Right renal pelvis (tissue), 4 donors: Measurements from ENCODE around the gene UTP25. TPM values are rescaled to one million over a fixed set of nuclear protein-coding genes. Genes with fewer than 3 reads are reported as not detected.
A peak's percentile ranks its signal among the peaks of the same experiment; 100 is the strongest.

Source experiments
- DNase-seq, 4 donors: peaks; one replicate each; pipeline ENCODE4 v3.0.0-alpha.2; 2013; ENCODE audit warnings: low read depth in 4 of 4, low spot score in 3 of 4, missing footprints in 1 of 4
- polyA plus RNA-seq, 4 donors: library from polyadenylated mRNA; unstranded; fragments of 120-200 nt; gene quantifications; one replicate each; pipeline ENCODE4 v1.2.1, GENCODE V29; 2013; ENCODE audit not compliant: insufficient read length in 4 of 4

The UTP25 gene
- polyA plus RNA-seq, 4 donors, result 9.5 to 11.5 (median 11.1) TPM

- peak; percentile 67 to 76 (median 75) for DNase-seq
Observed at GRCh38 chr1:209805875-209806760, 21.7 kb upstream of the UTP25 start, which contains the start of gene IRF6. IRF6 (minus strand) TSS chr1:209806142; CDS start chr1:209801413, 4,729 bp downstream.

GRCh38 chr1:209807509-209807908 is 20.3 kb upstream of the UTP25 start:
- DNase-seq, result no peak

- DNase-seq, result no peak
Observed at GRCh38 chr1:209808059-209808581, 19.7 kb upstream of the UTP25 start.

GRCh38 chr1:209809611-209810010 is 18.2 kb upstream of the UTP25 start:
- no peak for DNase-seq

GRCh38 chr1:209810783-209811182 is 17.0 kb upstream of the UTP25 start:
- DNase-seq, result no peak

GRCh38 chr1:209813902-209814301 is 13.9 kb upstream of the UTP25 start:
- DNase-seq, result no peak

GRCh38 chr1:209815490-209815889 is 12.3 kb upstream of the UTP25 start:
- DNase-seq, result no peak

- no peak for DNase-seq
Observed at GRCh38 chr1:209815931-209816341, 11.8 kb upstream of the UTP25 start.

- no peak for DNase-seq
Observed at GRCh38 chr1:209816923-209817322, 10.8 kb upstream of the UTP25 start.

- DNase-seq, result no peak
Observed at GRCh38 chr1:209817691-209818090, 10.1 kb upstream of the UTP25 start.

- DNase-seq, result no peak
Observed at GRCh38 chr1:209819058-209819457, 8.7 kb upstream of the UTP25 start.

GRCh38 chr1:209820986-209821385 is 6.8 kb upstream of the UTP25 start:
- no peak for DNase-seq

GRCh38 chr1:209822706-209823105 is 5.1 kb upstream of the UTP25 start:
- DNase-seq, result no peak

GRCh38 chr1:209823143-209824041 is 4.4 kb upstream of the UTP25 start:
- no peak for DNase-seq

- DNase-seq, result no peak
Observed at GRCh38 chr1:209825591-209826434, 2.0 kb upstream of the UTP25 start.

GRCh38 chr1:209829716-209830115 is 1.9 kb downstream of the UTP25 start:
- DNase-seq, result no peak

GRCh38 chr1:209830722-209831121 is 3.0 kb downstream of the UTP25 start:
- DNase-seq, result no peak

- DNase-seq, result no peak
Observed at GRCh38 chr1:209831615-209832014, 3.8 kb downstream of the UTP25 start.

GRCh38 chr1:209835782-209836298 is 8.1 kb downstream of the UTP25 start:
- DNase-seq, result no peak

- DNase-seq, result no peak
Observed at GRCh38 chr1:209837671-209838070, 9.9 kb downstream of the UTP25 start.
